ENCODE measurements around the gene CD69.
"Not testable (repeated sequence)": the region's sequence is repeated elsewhere in the genome, so short reads cannot be mapped to it uniquely, and the experiment has no call there.

Gene CD69

DNA sequence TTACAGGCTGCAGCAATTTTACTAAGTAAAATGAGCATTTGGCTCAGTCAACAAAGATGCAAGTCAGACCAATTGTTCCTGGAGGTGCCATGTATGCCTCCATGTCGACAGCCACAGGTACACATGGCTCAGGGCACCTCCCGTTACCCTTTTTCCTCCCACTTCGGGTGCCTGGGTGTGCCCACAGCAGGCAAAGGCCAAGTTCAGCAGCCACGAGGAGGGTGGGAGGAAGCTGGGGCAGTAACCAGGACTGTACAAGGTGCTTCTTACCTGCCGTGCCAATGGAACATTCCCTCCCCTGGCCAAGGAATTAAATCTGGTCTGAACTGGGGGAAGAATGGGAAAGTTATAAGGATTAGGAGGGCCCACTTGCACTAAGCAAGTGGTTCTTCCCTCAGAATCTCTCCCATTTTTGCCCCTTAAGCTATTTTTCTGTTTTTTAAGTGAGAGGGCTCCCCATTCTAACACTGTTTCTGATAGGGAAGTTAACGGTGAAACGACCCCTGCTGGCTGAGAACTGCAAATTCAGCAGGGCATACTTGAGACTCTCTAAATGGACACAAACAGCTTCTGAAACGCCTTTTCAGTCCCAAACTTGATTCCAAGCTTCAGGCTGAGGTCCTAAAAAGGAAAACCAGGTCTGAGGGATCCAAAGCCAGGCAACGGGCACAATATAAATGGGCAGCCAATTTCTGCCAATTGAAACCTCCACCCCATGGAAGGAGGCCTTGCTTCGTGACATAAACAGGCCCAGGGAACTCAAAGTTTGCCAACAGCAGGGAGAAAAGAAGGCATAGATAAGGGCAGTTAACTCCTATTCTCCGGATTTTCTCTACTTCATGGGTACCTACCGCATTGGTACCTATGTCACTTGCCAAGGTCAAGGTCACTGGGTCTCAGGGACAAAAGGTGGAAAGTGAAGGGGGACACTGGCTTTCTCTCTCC, 52.6 kb downstream of the CD69 start:
- no peak overlapping the region for H3K27ac ChIP-seq (ENCODE audit: insufficient read depth, low read depth, low read length, poor library complexity, severe bottlenecking)
- no peaks in the 10 kb centered on the region for H3K36me3 ChIP-seq (ENCODE audit: control insufficient read depth, insufficient read depth, low read length)
- WGBS, 2 experiments: 67 to 70% methylated on average over 12 of the region's 12 CpGs
- H3K4me3 ChIP-seq (ENCODE audit: insufficient read depth, low read depth, low read length): no peak overlapping the region
- no peaks in the 10 kb centered on the region for H3K9me3 ChIP-seq (ENCODE audit: control insufficient read depth, low read length)
- H3K27me3 ChIP-seq (ENCODE audit: control insufficient read depth, insufficient read depth, low read length, poor library complexity, severe bottlenecking): no peaks in the 10 kb centered on the region
- H3K4me1 ChIP-seq (ENCODE audit: control insufficient read depth, insufficient read depth, low read length): no peaks in the 10 kb centered on the region

DNA sequence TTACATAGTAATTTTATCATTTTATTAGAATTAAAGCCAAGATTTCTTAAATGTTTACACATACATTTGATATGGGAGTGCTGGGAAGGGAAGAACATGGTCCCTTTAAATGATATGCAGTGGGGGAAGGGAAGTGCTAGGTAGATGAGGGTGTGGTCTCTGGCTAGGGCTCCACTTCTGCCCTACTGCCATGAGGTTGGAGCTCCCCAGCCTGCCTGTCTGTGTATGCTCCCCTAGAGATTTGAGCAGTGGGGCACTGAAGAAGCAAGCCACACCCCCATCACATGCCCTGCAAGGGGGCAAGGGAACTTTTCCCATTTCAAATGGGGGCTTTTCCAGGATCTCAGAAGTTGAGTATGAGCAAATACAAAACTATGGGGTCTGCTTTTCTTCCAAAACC, 53.3 kb downstream of the CD69 start:
- Histone ChIP-seq H3K9me3 (ENCODE audit: control insufficient read depth, low read length) (no peaks in the 10 kb centered on the region), H3K36me3 (ENCODE audit: control insufficient read depth, insufficient read depth, low read length) (no peaks in the 10 kb centered on the region), H3K4me1 (ENCODE audit: control insufficient read depth, insufficient read depth, low read length) (no peaks in the 10 kb centered on the region), H3K4me3 (ENCODE audit: insufficient read depth, low read depth, low read length) (no peak overlapping the region), H3K27ac (ENCODE audit: insufficient read depth, low read depth, low read length, poor library complexity, severe bottlenecking) (no peak overlapping the region), H3K27me3 (ENCODE audit: control insufficient read depth, insufficient read depth, low read length, poor library complexity, severe bottlenecking) (no peaks in the 10 kb centered on the region)

DNA sequence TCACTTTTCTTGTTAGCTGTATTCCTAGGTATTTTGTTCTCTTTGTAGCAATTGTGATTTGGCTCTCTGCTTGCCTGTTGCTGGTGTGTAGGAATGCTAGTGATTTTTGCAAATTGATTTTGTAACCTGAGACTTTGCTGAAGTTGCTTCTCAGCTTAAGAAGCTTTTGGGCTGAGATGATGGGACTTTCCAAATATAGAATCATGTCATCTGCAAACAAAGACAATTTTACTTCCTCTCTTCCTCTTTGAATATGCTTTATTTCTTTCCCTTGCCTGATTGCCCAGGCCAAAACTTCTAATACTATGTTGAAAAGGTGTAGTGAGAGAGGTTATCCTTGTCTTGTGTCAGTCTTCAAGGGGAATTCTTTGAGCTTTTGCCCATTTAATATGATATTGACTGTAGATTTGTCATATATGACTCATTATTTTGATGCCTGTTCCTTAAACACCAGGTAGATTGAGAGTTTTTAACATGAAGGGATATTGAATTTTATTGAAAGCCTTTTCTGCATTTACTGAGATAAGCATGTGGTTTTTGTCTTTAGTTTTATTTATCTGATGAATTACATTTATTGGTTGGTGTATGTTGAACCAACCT, 54.5 kb downstream of the CD69 start:
- H3K4me1 ChIP-seq (ENCODE audit: control insufficient read depth, insufficient read depth, low read length): no peaks in the 10 kb centered on the region
- no peaks in the 10 kb centered on the region for H3K36me3 ChIP-seq (ENCODE audit: control insufficient read depth, insufficient read depth, low read length)
- H3K27me3 ChIP-seq (ENCODE audit: control insufficient read depth, insufficient read depth, low read length, poor library complexity, severe bottlenecking): no peaks in the 10 kb centered on the region
- no peaks in the 10 kb centered on the region for H3K9me3 ChIP-seq (ENCODE audit: control insufficient read depth, low read length)
- H3K27ac ChIP-seq (ENCODE audit: insufficient read depth, low read depth, low read length, poor library complexity, severe bottlenecking): no peak overlapping the region
- H3K4me3 ChIP-seq (ENCODE audit: insufficient read depth, low read depth, low read length): no peak overlapping the region

DNA sequence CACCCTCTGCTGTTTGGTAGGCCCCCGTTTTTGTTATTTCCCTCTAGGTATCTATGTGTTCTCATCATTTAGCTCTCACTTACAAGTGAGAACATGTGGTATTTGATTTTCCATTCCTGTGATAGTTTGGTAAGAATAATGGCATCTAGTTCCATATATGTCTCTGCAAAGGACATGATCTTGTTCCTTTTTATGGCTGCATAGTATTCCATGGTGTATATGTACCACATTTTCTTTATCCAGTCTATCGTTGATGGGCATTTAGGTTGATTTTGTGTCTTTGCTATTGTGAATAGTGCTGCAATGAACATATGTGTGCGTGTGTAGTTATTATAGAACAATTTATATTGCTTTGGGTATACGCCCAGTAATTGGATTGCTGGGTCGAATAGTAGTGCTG, 56.1 kb downstream of the CD69 start:
- not testable (repeated sequence) for H3K27me3 ChIP-seq (ENCODE audit: control insufficient read depth, insufficient read depth, low read length, poor library complexity, severe bottlenecking); H3K36me3 ChIP-seq (ENCODE audit: control insufficient read depth, insufficient read depth, low read length); H3K9me3 ChIP-seq (ENCODE audit: control insufficient read depth, low read length); H3K27ac ChIP-seq (ENCODE audit: insufficient read depth, low read depth, low read length, poor library complexity, severe bottlenecking); H3K4me3 ChIP-seq (ENCODE audit: insufficient read depth, low read depth, low read length); H3K4me1 ChIP-seq (ENCODE audit: control insufficient read depth, insufficient read depth, low read length)
- WGBS, 2 experiments: 86 to 91% methylated on average over 4 to 5 of the region's 5 CpGs
